IPS DF 6.9 (cell line): ENCODE measurements around the gene PCIF1.
"Not testable (repeated sequence)": the region's sequence is repeated elsewhere in the genome, so short reads cannot be mapped to it uniquely, and the experiment has no call there.

Experiments used
- DNase-seq: peaks from one replicate; pipeline ENCODE4 v3.0.0-alpha.2; 2013; ENCODE audit warnings: low read depth, low spot score
- H3K27ac ChIP-seq: one replicate; pipeline ENCODE4 v1.5.1; 2013; ENCODE audit warnings: low read length, control low read depth
- H3K27me3 ChIP-seq: 2 replicates; pipeline ENCODE4 v1.6.1; 2013; ENCODE audit warnings: mild to moderate bottlenecking, low read length; ENCODE audit not compliant: control insufficient read depth, insufficient read depth
- H3K36me3 ChIP-seq: 2 replicates; pipeline ENCODE4 v1.6.1; 2013; ENCODE audit warnings: low read length; ENCODE audit not compliant: control insufficient read depth, insufficient read depth
- H3K4me1 ChIP-seq: 2 replicates; pipeline ENCODE4 v1.6.1; 2013; ENCODE audit warnings: low read length; ENCODE audit not compliant: control insufficient read depth, insufficient read depth
- H3K4me3 ChIP-seq: 2 replicates; pipeline ENCODE4 v1.5.1; 2013; ENCODE audit warnings: mild to moderate bottlenecking, low read length
- H3K9me3 ChIP-seq: 2 replicates; pipeline ENCODE4 v1.6.1; 2013; ENCODE audit warnings: low read length, inconsistent platforms; ENCODE audit not compliant: control insufficient read depth, insufficient read depth
- WGBS: extraction: QIAGEN DNeasy Blood & Tissue Kit; methylation state at CpG from one replicate; pipeline ENCODE4 v1.1.7; 2013; ENCODE audit warnings: mixed read lengths, missing lambda C conversion rate; ENCODE audit not compliant: insufficient read length, insufficient coverage; 5-methylcytosine and 5-hydroxymethylcytosine counted together

PCIF1 gene

DNA sequence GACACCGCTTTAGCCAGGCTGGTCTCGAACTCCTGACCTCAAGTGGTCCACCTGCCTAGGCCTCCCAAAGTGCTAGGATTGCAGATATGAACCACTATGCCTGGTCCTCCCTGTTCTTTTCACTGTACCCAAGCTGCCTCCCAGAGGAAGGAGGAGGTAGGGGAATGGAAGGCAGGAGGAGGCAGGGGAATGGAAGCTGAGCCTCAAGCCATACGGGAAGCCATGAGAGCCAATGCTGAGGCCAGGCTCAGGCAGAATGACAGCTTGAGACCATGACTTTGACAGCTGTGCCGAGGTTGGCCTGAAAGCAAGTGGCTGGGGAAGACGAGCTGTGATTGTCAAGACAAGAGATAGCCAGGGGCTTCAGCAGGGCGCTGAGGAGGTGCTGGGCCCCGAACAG lies 51.1 kb downstream of the PCIF1 start:
- no peak for DNase-seq
- Histone ChIP-seq H3K4me3 (no peak overlapping the region), H3K9me3 (no peaks in the 10 kb centered on the region), H3K27me3 (no peaks in the 10 kb centered on the region), H3K4me1 (no peaks in the 10 kb centered on the region; the same call in 1 of the 2 replicates), H3K36me3 (no peaks in the 10 kb centered on the region), H3K27ac (no peak overlapping the region)
- no CpG with 5 or more reads among the region's 7 CpGs for WGBS

DNA sequence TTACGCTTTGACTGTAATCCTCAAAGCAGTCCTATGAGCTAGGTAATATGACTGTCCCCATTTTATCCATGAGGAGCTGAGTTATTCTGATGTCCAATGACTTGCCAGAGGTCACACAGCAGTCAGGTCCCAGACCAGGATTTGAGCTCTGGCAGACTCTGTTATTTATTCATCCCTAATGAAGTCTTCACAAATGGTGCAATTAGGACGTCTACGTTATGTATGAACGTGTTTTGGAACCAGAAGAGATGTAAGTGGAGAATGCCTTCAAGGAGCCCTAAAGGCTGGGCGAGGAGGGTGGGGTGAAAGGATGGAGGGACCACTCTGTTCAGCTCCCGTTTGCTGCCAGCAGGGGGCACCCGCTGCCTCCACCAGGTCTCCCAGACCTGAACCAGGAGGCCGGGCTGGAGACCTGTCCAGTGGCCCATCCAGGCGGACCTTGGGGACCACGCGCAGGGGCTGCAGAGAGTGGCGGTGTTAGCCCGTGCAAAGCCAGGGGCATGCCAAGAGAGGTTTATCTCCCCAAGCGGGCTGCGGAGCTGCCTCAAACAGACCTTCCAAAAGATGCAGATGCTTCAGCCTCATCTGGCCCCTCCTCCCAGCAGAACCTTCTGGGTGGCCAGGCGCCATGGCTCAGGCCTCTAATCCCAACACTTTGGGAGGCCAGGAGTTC lies 52.8 kb downstream of the PCIF1 start:
- Histone ChIP-seq H3K27me3 (no peaks in the 10 kb centered on the region), H3K4me3 (no peak overlapping the region), H3K9me3 (no peaks in the 10 kb centered on the region), H3K27ac (no peak overlapping the region), H3K4me1 (no peaks in the 10 kb centered on the region; the same call in 1 of the 2 replicates), H3K36me3 (no peaks in the 10 kb centered on the region)
- DNase-seq: no peak
- WGBS: no CpG with 5 or more reads among the region's 16 CpGs

DNA sequence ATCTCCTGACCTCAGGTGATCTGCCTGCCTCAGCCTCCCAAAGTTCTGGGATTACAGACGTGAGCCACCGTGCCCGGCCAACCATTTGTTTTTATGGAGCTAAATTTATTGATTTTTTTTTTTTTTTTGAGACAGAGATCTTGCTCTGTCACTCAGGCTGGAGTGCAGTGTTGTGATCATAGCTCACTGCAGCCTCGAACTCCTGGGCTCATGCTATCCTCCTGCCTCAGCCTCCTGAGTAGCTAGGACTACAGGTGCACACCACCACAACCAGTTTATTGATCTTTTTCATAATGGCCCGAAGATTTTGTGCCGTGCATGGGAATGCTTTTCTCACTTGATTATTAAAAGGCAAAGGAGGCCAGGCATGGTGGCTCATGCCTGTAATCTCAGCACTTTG lies 54.3 kb downstream of the PCIF1 start:
- H3K27ac ChIP-seq, H3K27me3 ChIP-seq, H3K9me3 ChIP-seq, DNase-seq, H3K4me1 ChIP-seq, H3K36me3 ChIP-seq, H3K4me3 ChIP-seq: not testable (repeated sequence)
- WGBS: no CpG with 5 or more reads among the region's 6 CpGs

DNA sequence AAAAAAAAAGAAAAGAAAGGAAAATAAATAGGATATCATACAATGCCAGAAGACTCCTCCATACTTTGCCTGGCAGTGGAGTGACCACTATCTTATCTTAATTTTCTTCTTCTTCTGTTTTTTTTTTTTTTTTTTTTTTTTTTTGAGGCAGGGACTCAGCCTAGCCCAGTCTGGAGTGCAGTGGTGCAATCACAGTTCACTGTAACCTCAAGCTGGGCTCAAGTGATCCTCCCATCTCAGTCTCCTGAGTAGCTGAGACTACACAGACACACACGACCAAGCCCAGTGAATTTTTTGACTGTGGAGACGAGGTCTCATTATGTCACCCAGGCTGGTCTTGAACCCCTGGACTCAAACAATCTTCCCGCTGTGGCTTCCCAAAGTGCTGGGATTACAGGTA lies 57.1 kb downstream of the PCIF1 start:
- WGBS: no CpG with 5 or more reads among the region's 3 CpGs
- Histone ChIP-seq H3K27me3 (no peaks in the 10 kb centered on the region), H3K4me1 (peaks cover 3% of the 10 kb centered on the region; the same call in 1 of the 2 replicates), H3K4me3 (no peak overlapping the region), H3K36me3 (no peaks in the 10 kb centered on the region), H3K27ac (no peak overlapping the region), H3K9me3 (no peaks in the 10 kb centered on the region)
- DNase-seq: no peak

DNA sequence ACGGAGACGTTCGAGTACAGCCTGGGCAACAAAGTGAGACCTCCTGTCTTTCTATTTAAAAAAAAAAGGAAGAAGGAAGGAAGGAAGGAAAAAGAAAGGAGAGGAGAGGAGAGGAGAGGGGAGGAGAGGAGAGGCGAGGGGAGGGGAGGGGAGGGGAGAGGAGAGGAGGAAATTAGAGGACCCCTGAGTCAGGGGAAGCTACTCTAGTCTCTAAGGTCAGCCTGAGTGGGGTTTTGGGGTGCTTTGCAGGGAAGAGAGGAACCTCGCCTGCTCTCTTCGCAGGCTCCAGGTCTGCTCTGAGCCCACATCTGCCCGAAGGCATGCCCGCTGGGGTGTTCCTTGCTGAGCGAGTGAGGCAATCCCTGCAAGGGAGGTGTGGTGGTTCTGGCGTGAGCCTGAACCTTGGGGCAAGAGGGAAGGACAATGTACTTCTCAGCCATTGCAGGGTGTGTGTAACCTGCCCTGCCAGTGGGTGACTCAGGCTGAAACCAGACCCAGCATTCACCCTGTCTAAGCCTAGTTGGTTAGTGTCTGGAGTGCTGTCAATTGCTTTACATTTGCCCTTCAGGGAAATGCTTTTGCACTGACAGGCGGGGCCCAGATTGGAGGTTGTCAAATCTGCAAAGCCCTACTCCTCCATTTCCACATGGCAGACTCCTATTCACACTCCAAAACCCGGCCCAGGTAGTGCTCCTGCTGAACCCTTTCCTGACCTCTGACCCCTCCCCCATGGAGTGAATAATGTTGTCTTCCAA lies 58.9 kb downstream of the PCIF1 start:
- DNase-seq: no peak
- no peak overlapping the region for H3K4me3 ChIP-seq
- H3K27me3 ChIP-seq: no peaks in the 10 kb centered on the region
- H3K4me1 ChIP-seq: peaks cover 3% of the 10 kb centered on the region; the same call in 1 of the 2 replicates
- H3K36me3 ChIP-seq: no peaks in the 10 kb centered on the region
- WGBS: no CpG with 5 or more reads among the region's 12 CpGs
- H3K9me3 ChIP-seq: no peaks in the 10 kb centered on the region
- H3K27ac ChIP-seq: no peak overlapping the region

DNA sequence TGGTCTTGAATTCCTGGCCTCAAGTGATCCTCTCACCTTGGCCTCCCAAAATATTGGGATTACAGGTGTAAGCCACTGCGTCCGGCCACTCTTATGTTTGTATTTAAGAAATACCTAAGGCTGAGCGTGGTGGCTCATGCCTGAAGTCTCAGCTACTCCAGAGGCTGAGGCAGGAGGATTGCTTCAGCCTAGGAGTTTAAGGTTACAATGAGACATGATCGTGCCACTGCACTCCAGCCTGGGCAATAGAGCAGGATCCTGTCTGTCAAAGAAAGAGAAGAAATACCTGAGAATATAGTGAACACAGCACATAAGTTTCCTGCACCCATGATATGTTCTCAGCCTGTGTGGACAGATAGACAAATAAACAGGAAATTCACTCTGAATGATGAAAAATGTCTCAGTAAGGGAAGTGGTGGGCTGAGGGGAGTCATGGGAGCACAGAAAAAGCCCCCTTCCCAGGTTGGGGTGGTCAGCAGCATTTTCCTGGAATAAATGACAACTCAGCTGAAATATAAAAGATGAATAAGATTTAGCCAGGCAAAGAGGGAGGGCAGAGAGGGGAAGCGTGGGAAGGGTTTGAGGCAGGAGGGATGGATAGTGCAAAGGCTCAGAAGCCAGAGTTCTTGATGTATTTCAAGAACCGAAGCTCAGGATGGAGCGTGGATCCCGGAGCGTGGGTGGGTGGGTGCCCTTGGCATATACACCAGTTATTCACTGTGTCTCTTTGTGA lies 60.4 kb downstream of the PCIF1 start:
- no peak overlapping the region for H3K27ac ChIP-seq
- no peak overlapping the region for H3K4me3 ChIP-seq
- no peak for DNase-seq
- H3K36me3 ChIP-seq: no peaks in the 10 kb centered on the region
- no CpG with 5 or more reads among the region's 9 CpGs for WGBS
- peaks cover 3% of the 10 kb centered on the region; the same call in 1 of the 2 replicates for H3K4me1 ChIP-seq
- no peaks in the 10 kb centered on the region for H3K27me3 ChIP-seq
- H3K9me3 ChIP-seq: no peaks in the 10 kb centered on the region

DNA sequence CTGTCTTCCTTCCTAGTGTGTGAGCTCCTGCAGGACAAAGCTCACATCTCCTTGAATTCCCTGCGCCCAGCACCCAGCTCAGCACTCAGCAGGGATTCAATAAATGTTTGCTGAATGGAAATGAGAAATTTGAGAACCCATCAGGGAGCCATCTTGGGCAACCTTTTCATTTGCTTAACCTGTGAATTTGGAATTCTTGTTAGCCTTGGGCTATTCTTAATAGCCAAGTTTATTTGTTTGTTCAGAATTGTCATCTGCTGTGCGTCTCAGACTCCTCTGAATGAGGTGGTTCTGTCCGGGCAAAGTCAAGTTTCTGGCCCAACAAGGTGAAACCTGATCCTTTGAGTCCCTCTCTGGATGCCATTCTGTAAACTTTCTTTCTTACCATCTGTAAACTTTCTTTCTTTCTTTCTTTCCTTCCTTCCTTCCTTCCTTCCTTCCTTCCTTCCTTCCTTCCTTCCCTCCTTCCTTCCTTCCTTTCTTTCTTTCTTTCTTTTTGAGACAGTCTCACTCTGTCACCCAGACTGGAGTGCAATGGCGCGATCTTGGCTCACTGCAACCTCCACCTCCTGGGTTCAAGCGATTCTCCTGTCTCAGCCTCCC lies 61.1 kb downstream of the PCIF1 start:
- not testable (repeated sequence) for H3K4me3 ChIP-seq, DNase-seq, H3K9me3 ChIP-seq, H3K36me3 ChIP-seq, H3K27ac ChIP-seq, H3K27me3 ChIP-seq, H3K4me1 ChIP-seq
- no CpG with 5 or more reads among the region's 6 CpGs for WGBS

DNA sequence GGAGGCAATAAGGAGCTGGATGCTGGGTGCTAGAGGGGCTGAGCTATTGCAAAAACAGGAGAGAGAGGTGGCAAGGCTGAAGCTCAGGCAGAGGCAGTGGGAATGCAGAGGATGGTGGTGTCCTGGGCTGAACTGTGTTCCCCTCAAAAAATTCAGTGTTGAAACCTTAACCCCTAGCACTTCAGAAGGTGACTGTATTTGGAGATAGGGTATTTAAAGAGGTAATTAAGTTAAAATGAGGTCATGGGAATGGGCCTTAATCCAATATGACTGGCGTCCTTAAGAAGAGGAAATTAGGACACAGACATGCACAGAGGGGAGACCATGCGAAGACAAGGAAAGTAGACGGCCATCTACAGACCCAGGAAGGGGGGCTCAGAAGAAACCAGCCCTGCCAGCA lies 62.7 kb downstream of the PCIF1 start:
- DNase-seq: no peak
- no peaks in the 10 kb centered on the region for H3K27me3 ChIP-seq
- WGBS: no CpG with 5 or more reads among the region's 3 CpGs

More for the DNA sequence above, 62.7 kb downstream of the PCIF1 start:
- no peaks in the 10 kb centered on the region for H3K9me3 ChIP-seq
- H3K4me3 ChIP-seq: no peak overlapping the region
- H3K27ac ChIP-seq: no peak overlapping the region
- H3K4me1 ChIP-seq: peaks cover 3% of the 10 kb centered on the region; the same call in 1 of the 2 replicates
- no peaks in the 10 kb centered on the region for H3K36me3 ChIP-seq
